Natural killer cell (primary cell): Measurements from ENCODE around the gene JDP2. TPM values are rescaled to one million over a fixed set of nuclear protein-coding genes. Genes with fewer than 3 reads are reported as not detected.

Source experiments
- ATAC-seq, 3 donors: fragments of 150-1000 bp in 2 of 3; fragments of 200-7000 bp in 1 of 3; cut with Tn5 transposase; 1 replicate in 1 of 3; 2 replicates in 2 of 3; pipeline ENCODE4 v1.10.0; 2021; ENCODE audit warnings: mild to moderate bottlenecking in 2 of 3, moderate library complexity in 2 of 3
- DNase-seq, 2 donors: peaks; one replicate each; pipeline versions ENCODE4 v3.0.0 to v3.0.0-alpha.2; 2013 to 2021; ENCODE audit warnings: mixed read lengths in 1 of 2
- H3K27ac ChIP-seq: one replicate; pipeline ENCODE4 v1.5.1; 2013; ENCODE audit warnings: mild to moderate bottlenecking, low read length
- H3K27me3 ChIP-seq: one replicate; pipeline ENCODE4 v1.6.1; 2013; ENCODE audit warnings: low read length; ENCODE audit not compliant: control insufficient read depth, insufficient read depth
- H3K36me3 ChIP-seq: one replicate; pipeline ENCODE4 v1.6.1; 2013; ENCODE audit warnings: low read length; ENCODE audit not compliant: control insufficient read depth, insufficient read depth
- H3K4me1 ChIP-seq: one replicate; pipeline ENCODE4 v1.6.1; 2013; ENCODE audit warnings: low read length; ENCODE audit not compliant: control insufficient read depth, insufficient read depth
- H3K4me3 ChIP-seq: one replicate; pipeline ENCODE4 v1.5.1; 2013; ENCODE audit warnings: low read length
- H3K9me3 ChIP-seq: one replicate; pipeline ENCODE4 v1.6.1; 2013; ENCODE audit warnings: low read length; ENCODE audit not compliant: control insufficient read depth, insufficient read depth
- H3K27ac Mint-ChIP-seq, 2 donors: one replicate each; pipeline ENCODE4 v1.8.0; 2022; ENCODE audit warnings: mild to moderate bottlenecking in 2 of 2, mixed read lengths in 2 of 2, moderate library complexity in 1 of 2
- H3K27me3 Mint-ChIP-seq, 2 donors: one replicate each; pipeline ENCODE4 v1.8.0; 2022; ENCODE audit warnings: low read depth in 2 of 2, mixed read lengths in 2 of 2
- H3K36me3 Mint-ChIP-seq: one replicate; pipeline ENCODE4 v1.8.0; 2022; ENCODE audit warnings: mixed read lengths
- H3K4me1 Mint-ChIP-seq, 2 donors: one replicate each; pipeline ENCODE4 v1.8.0; 2022; ENCODE audit warnings: mixed read lengths in 2 of 2
- H3K4me3 Mint-ChIP-seq: one replicate; pipeline ENCODE4 v1.8.0; 2022; ENCODE audit warnings: mild to moderate bottlenecking, moderate library complexity, mixed read lengths
- H3K9me3 Mint-ChIP-seq, 2 donors: one replicate each; pipeline ENCODE4 v1.8.0; 2022; ENCODE audit warnings: mixed read lengths in 2 of 2
- CTCF ChIP-seq: fragments of 200-600 bp; IDR thresholded peaks from one replicate; pipeline ENCODE4 v1.8.0; 2022; ENCODE audit warnings: antibody characterized with exemption
- WGBS: methylation state at CpG from one replicate; pipeline ENCODE4 v1.1.7; 2013; ENCODE audit warnings: missing lambda C conversion rate; ENCODE audit not compliant: insufficient coverage; 5-methylcytosine and 5-hydroxymethylcytosine counted together
- intact Hi-C: fragments of 100-400 bp; cut with micrococcal nuclease; formaldehyde crosslinking; loops from one replicate; pipeline ENCODE4 v1.14.2; 2022
- total RNA-seq, 4 donors: library from RNA; stranded (reverse); fragments of 120-200 nt in 1 of 4; gene quantifications; one replicate each; pipeline versions ENCODE4 v1.2.3 to v1.2.4, GENCODE V29; 2013 to 2022

JDP2 gene
- total RNA-seq, 3 donors from 2014 or later (not counting 1 experiment from before 2014, with no cell fraction given), result 1.9 to 10.5 (median 3.2) TPM

GRCh38 chr14:75442642-75443041 lies 14.8 kb downstream of the JDP2 start:
- H3K4me3 ChIP-seq, result no peak overlapping the region
- no peaks in the 10 kb centered on the region for H3K36me3 Mint-ChIP-seq
- no peak overlapping the region for H3K4me3 Mint-ChIP-seq
- no peak for DNase-seq
- no peaks in the 10 kb centered on the region for H3K9me3 ChIP-seq
- H3K27me3 Mint-ChIP-seq, result peaks cover 0 to 10% of the 10 kb centered on the region in 2 donors
- ATAC-seq, result no peak
- WGBS, result 79% methylated on average over 8 of the region's 8 CpGs
- H3K9me3 Mint-ChIP-seq, result no peaks in the 10 kb centered on the region
- H3K27ac ChIP-seq, result no peak overlapping the region
- intact Hi-C loops, result no loop called here
- no peaks in the 10 kb centered on the region for H3K36me3 ChIP-seq
- no peaks in the 10 kb centered on the region for H3K4me1 ChIP-seq
- H3K4me1 Mint-ChIP-seq, result peaks cover 0 to 7% of the 10 kb centered on the region in 2 donors
- TF ChIP-seq CTCF, result no peak
- no peak overlapping the region for H3K27ac Mint-ChIP-seq
- no peaks in the 10 kb centered on the region for H3K27me3 ChIP-seq

GRCh38 chr14:75443203-75443969 lies 15.6 kb downstream of the JDP2 start:
- no peak overlapping the region for H3K27ac Mint-ChIP-seq
- Histone ChIP-seq H3K4me1 (no peaks in the 10 kb centered on the region), H3K4me3 (no peak overlapping the region), H3K27ac (no peak overlapping the region), H3K9me3 (no peaks in the 10 kb centered on the region), H3K36me3 (no peaks in the 10 kb centered on the region), H3K27me3 (no peaks in the 10 kb centered on the region)
- no peak for TF ChIP-seq CTCF
- intact Hi-C loops, result no loop called here
- H3K36me3 Mint-ChIP-seq, result no peaks in the 10 kb centered on the region
- no peaks in the 10 kb centered on the region for H3K9me3 Mint-ChIP-seq
- 82% methylated on average over 5 of the region's 7 CpGs for WGBS
- H3K4me1 Mint-ChIP-seq, result peaks cover 0 to 7% of the 10 kb centered on the region in 2 donors
- H3K27me3 Mint-ChIP-seq, result peaks cover 0 to 10% of the 10 kb centered on the region in 2 donors
- ATAC-seq (no peak), DNase-seq (no peak)
- no peak overlapping the region for H3K4me3 Mint-ChIP-seq

GRCh38 chr14:75445236-75445635 lies 17.4 kb downstream of the JDP2 start:
- H3K4me3 Mint-ChIP-seq, result no peak overlapping the region
- intact Hi-C loops, result no loop called here

More at GRCh38 chr14:75445236-75445635, 17.4 kb downstream of the JDP2 start:
- peaks cover 6 to 13% of the 10 kb centered on the region in 2 donors for H3K27me3 Mint-ChIP-seq
- Histone ChIP-seq H3K4me3 (no peak overlapping the region), H3K27ac (no peak overlapping the region), H3K9me3 (no peaks in the 10 kb centered on the region), H3K27me3 (no peaks in the 10 kb centered on the region), H3K4me1 (no peaks in the 10 kb centered on the region), H3K36me3 (no peaks in the 10 kb centered on the region)
- no peak for TF ChIP-seq CTCF
- no peaks in the 10 kb centered on the region for H3K36me3 Mint-ChIP-seq
- 94% methylated on average over 5 of the region's 6 CpGs for WGBS
- H3K9me3 Mint-ChIP-seq, result no peaks in the 10 kb centered on the region
- H3K27ac Mint-ChIP-seq, result no peak overlapping the region
- DNase-seq (no peak), ATAC-seq (no peak)
- peaks cover 0 to 7% of the 10 kb centered on the region in 2 donors for H3K4me1 Mint-ChIP-seq
